Measurements from ENCODE around the gene PRSS8. TPM values are rescaled to one million over a fixed set of nuclear protein-coding genes. Genes with fewer than 3 reads are reported as not detected.

PRSS8 gene
- total RNA-seq = not detected in 2 replicates

DNA sequence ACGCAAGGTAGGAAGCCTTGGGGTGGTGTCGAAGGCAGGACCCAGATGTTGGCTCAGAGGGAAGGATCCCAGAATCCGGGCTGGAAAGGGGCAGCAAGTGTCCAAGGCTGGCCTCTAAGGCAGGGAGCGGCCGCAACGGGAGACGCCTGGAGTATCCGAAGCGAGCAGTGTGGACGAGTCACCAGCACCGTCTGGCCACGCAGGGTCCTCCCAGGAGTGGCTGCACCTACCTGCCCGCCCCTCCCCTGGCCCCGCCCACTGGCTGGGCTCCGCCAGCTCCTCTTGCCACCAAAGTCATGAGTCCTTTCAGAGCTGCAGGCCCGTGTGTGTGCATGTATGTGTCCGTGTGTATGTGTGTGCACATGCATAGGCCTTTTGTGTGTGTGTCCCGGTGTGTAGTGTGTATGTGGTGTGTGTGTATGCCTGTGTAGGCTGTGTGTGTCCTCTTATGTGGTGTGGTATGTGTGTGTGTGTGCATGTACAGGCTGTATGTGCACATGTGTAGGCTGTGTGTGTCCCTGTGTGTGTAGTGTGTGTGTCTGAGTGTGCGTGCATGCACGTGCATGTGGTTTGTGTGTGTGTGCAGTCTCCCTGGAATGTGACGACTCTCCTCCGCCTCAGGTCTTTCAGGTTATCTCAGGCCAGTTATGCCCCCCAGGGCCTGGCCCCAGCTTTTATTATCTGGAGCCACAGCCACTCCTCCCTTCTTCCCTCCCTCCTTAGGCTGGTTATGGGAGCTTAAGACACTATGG is at the start of gene PRSS8:
Gene PRSS8 (minus strand): TSS at position 193 of the 752 bp plus-strand sequence. CDS start 229 bp downstream, outside the sequence.

GRCh38 chr16:31179747-31180459 is 44.4 kb upstream of the PRSS8 start, which contains the start of gene FUS:
TSS of gene FUS (plus strand) at chr16:31180139. CDS start at chr16:31180215, 76 bp downstream.

DNA sequence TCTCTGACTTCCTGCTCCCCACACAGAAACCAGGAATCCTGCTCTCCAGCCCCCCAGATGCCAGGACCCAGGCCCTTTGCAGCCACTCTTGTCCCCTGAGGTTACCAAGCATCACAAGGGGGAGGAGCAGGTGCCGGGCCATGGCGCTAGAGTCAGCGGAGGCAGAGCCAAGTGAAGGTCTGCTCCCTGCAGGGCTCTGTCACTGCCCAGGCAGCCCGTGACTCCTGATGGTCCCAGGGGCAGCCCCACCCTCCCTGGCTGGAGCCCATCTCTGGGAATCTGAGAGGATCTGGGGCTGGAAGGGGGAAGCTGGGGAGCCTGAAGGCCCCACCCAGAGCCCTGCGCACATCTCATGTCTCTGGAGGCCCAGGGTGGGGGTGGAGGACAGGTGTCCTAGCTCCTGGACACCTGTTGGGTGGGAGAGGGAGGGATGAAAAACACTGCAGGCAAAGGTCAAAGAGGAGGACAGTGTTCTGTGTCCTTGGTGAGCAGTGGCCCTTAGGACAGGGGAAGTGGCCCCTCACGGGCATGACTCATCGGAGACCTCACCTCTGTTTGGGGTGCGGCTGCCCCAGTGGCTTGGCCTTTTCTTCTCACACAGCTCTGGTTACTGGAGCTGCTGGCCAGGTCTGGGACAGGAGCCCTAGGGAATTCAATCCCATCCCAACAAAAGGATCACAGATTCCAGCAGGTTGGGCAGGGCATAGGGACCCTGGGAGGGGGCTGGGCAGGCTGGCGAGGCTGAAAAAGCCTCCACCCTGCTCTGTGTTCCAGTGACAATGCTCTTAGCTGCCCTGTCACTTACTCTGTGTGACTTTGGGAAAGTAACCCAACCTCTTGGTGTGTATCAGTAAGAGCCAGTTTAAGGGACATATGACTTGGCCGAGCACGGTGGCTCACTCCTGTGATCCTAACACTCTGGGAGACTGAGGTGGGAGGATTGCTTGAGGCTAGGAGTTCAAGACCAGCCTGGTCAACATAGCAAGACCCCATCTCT is 14.7 kb upstream of the PRSS8 start, which contains the start of gene PRSS36:
Gene PRSS36 (minus strand): TSS at position 173 of the 997 bp plus-strand sequence. CDS start 31 bp downstream, at position 142.

GRCh38 chr16:31117384-31118222 is 17.9 kb downstream of the PRSS8 start, which contains the start of gene KAT8:
TSS of gene KAT8 (plus strand) at chr16:31117664. CDS start at chr16:31117682, 18 bp downstream.

GRCh38 chr16:31108035-31108793 is 27.3 kb downstream of the PRSS8 start, which contains the start of gene BCKDK:
TSS of gene BCKDK (plus strand) at chr16:31108386. CDS start at chr16:31109224, 838 bp downstream.

DNA sequence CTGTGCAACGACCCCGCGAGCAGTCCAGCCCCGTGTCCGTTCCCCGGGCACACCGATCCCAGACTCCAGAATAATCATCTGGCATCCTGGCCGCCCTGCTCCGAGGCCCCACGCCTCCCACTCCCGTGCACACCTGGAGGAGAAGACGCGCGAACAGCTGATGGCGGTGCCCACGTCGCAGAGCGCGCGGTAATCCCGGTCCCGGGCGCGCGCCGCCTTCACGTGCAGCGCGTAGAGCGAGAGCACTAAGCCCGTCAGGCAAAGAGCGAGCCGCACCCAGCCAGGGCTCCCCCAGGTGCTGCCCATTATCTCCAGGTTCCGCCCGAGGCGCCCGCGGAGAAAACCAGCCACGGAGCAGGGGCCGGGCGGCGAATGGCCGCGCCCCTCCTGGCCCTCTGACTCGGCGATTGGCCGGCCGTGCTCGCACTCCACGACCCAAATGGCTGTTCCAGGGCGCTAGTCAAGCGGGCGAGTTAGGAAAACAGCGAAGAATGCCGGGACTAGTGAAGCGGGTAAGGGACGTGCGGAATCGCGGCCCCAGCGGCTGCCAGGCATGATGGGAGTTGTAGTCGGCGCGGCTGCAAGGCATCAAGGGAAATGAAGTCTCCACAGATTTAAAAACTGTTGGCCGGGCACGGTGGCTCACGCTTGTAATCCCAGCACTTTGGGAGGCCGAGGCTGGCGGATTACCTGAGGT is 41.0 kb downstream of the PRSS8 start, which contains the start of gene VKORC1:
Gene VKORC1 (minus strand): TSS at position 374 of the 697 bp plus-strand sequence. CDS start 68 bp downstream, at position 306.

DNA sequence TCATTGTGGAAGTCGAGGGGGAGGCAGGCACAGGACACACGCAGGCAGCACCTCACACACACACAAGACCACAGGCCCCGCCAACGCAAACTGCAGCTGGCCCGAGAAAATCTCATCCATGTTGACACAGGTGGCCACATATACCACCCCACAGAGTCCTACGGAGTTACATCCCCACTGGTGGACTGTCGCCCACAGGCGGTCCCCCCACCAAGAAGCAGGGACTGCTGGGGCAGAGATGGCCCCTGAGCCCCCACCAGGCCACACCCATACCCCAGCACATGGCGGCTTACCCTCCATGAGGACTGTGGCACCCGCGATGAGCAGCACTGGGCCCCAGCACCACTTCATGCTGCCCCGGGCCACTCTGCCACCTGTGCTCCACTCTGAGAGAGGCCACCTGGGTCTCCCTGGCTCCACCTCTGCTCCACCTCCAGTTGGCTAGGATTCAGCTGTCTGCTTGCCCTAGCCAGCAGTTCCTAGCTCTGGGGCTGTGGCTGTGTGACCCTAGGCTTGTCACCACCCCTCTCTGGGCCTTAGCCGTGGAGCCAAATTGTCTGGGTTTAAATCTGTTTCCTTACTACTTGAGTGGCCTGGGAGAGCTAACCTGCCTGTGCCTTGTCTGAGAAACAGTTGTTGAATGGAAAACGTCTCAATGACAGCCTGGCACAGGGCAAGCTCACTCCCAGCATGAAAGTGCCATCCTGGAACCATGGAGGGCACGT is 46.9 kb downstream of the PRSS8 start, which contains the start of gene PRSS53:
Gene PRSS53 (minus strand): TSS at position 485 of the 725 bp plus-strand sequence. CDS start 134 bp downstream, at position 351.

Other genes with a start within 250 kb of the PRSS8 start
- 25.5 and 26.6 TPM in 2 replicates for gene BCL7C, start 241.7 kb downstream of the PRSS8 start, total RNA-seq
- 2.7 and 4.4 TPM in 2 replicates for gene CTF1, start 239.1 kb downstream of the PRSS8 start, total RNA-seq
- 25.2 and 25.5 TPM in 2 replicates for gene FBXL19, start 212.2 kb downstream of the PRSS8 start, total RNA-seq
- 36.4 and 49.0 TPM in 2 replicates for gene ORAI3, start 186.7 kb downstream of the PRSS8 start, total RNA-seq
- 1.8 and 4.9 TPM in 2 replicates for gene SETD1A, start 178.0 kb downstream of the PRSS8 start, total RNA-seq
- gene HSD3B7, start 150.5 kb downstream of the PRSS8 start, total RNA-seq = 11.6 and 13.4 TPM in 2 replicates
- 0.59 and 2.8 TPM in 2 replicates for gene STX1B, start 125.1 kb downstream of the PRSS8 start, total RNA-seq
- gene STX4, start 102.2 kb downstream of the PRSS8 start, total RNA-seq = 23.2 and 29.7 TPM in 2 replicates
- gene ZNF668, start 61.5 kb downstream of the PRSS8 start, total RNA-seq = 8.3 and 9.8 TPM in 2 replicates
- 9.5 and 16.3 TPM in 2 replicates for gene ZNF646, start 61.3 kb downstream of the PRSS8 start, total RNA-seq
- 3.6 and 9.6 TPM in 2 replicates for gene PRSS53, start 46.8 kb downstream of the PRSS8 start, total RNA-seq
- 163 and 273 TPM in 2 replicates for gene VKORC1, start 40.9 kb downstream of the PRSS8 start, total RNA-seq
- 19.3 and 33.3 TPM in 2 replicates for gene BCKDK, start 27.3 kb downstream of the PRSS8 start, total RNA-seq
- 31.5 and 32.1 TPM in 2 replicates for gene KAT8, start 18.1 kb downstream of the PRSS8 start, total RNA-seq
- gene PRSS36, start 14.3 kb upstream of the PRSS8 start, total RNA-seq = 0.30 TPM in 1 of 2 replicates, not detected in the other
- 45.7 and 65.8 TPM in 2 replicates for gene FUS, start 44.4 kb upstream of the PRSS8 start, total RNA-seq
- gene PYCARD, start 67.0 kb upstream of the PRSS8 start, total RNA-seq = 27.3 and 28.7 TPM in 2 replicates
- not detected in 2 replicates for gene TRIM72, start 78.4 kb upstream of the PRSS8 start, total RNA-seq
- gene PYDC1, start 81.4 kb upstream of the PRSS8 start, total RNA-seq = not detected in 2 replicates
- gene ITGAM, start 124.2 kb upstream of the PRSS8 start, total RNA-seq = not detected in 2 replicates
- gene ITGAX, start 219.4 kb upstream of the PRSS8 start, total RNA-seq = not detected in 2 replicates

Measured in smooth muscle cell of the umbilical artery (primary cell).